Activated T-helper 2 cell treated with anti-CD3 and anti-CD28 coated beads, Interferon-gamma antibody, Interleukin-2, Interleukin-4, amounts not matched to agents 10 μg/mL and 5 μg/mL and 100 μg/mL, durations not matched to agents 14 hours and 24 hours and 36 hours (primary cell): Measurements from ENCODE around the gene OPA3. TPM values are rescaled to one million over a fixed set of nuclear protein-coding genes. Genes with fewer than 3 reads are reported as not detected.

ENCODE experiments used
- DNase-seq: peaks from one replicate; pipeline ENCODE4 v3.0.0; 2021; ENCODE audit warnings: low spot score
- H3K27ac Mint-ChIP-seq: one replicate; pipeline ENCODE4 v1.8.0; 2021; ENCODE audit warnings: mixed read lengths
- H3K27me3 Mint-ChIP-seq: one replicate; pipeline ENCODE4 v1.8.0; 2021; ENCODE audit warnings: low read depth, mixed read lengths
- H3K36me3 Mint-ChIP-seq: one replicate; pipeline ENCODE4 v1.8.0; 2021; ENCODE audit warnings: low read depth, mixed read lengths
- H3K4me1 Mint-ChIP-seq: one replicate; pipeline ENCODE4 v1.8.0; 2021; ENCODE audit warnings: low read depth, mixed read lengths
- H3K4me3 Mint-ChIP-seq: one replicate; pipeline ENCODE4 v1.8.0; 2021; ENCODE audit warnings: low read depth, mild to moderate bottlenecking, moderate library complexity, mixed read lengths
- H3K9me3 Mint-ChIP-seq: one replicate; pipeline ENCODE4 v1.8.0; 2021; ENCODE audit warnings: mixed read lengths
- intact Hi-C: fragments of 100-400 bp; cut with micrococcal nuclease; formaldehyde crosslinking; loops from one replicate; pipeline ENCODE4 v1.15.1; 2023
- total RNA-seq: library from RNA; stranded (reverse); gene quantifications from 2 replicates; pipeline ENCODE4 v1.2.3, GENCODE V29; 2022

The OPA3 gene
- total RNA-seq, 1 donor from 2014 or later, result 15.2 TPM

DNA sequence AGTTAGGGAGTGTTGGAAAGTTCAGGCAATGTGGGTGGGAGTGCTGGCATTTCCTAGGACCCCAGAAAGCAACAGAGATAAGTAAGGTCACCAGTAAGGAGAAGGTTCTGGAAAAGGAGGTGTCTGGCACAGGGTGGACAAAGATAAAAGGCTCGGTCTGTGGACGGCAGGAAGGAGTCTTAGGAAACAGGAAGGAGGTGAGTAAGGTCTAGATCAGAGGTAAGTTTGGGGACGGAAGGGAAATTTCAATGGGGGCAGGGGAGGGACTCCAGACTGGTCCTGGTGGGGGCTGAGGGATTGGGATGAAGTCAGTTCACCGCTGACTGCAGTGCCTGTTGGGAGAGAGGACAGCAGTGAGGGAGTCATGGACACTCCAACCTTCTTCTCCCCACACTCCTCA, 7.8 kb upstream of the OPA3 start:
- peaks cover 14% of the 10 kb centered on the region for H3K4me1 Mint-ChIP-seq
- no peak overlapping the region for H3K4me3 Mint-ChIP-seq
- H3K9me3 Mint-ChIP-seq, result no peaks in the 10 kb centered on the region
- DNase-seq, result no peak
- no peaks in the 10 kb centered on the region for H3K36me3 Mint-ChIP-seq
- intact Hi-C loops, result no loop called here
- peaks cover 24% of the 10 kb centered on the region for H3K27me3 Mint-ChIP-seq
- H3K27ac Mint-ChIP-seq, result no peak overlapping the region

DNA sequence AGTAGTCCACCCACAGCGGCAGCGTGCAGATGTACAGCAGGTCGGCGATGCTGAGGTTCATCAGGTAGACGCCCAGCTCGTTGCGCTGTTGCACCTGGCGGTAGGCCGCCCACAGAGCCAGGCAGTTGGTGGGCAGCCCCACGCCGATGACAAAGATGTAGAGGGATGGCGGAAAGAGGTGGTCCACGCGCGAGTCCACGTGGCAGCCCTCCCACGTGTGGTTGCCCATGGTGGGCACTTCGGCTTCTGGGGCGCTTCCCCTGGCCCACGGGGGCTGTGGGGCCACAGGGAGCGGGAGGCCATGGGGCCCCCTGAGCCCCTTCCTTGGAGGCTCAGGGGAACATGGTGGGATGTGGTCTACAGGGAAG, 7.0 kb upstream of the OPA3 start:
- Mint-ChIP-seq H3K36me3 (no peaks in the 10 kb centered on the region), H3K4me1 (peaks cover 14% of the 10 kb centered on the region), H3K4me3 (no peak overlapping the region), H3K27ac (no peak overlapping the region), H3K9me3 (no peaks in the 10 kb centered on the region), H3K27me3 (peaks cover 19% of the 10 kb centered on the region)
- no peak for DNase-seq
- intact Hi-C loops, result no loop called here

DNA sequence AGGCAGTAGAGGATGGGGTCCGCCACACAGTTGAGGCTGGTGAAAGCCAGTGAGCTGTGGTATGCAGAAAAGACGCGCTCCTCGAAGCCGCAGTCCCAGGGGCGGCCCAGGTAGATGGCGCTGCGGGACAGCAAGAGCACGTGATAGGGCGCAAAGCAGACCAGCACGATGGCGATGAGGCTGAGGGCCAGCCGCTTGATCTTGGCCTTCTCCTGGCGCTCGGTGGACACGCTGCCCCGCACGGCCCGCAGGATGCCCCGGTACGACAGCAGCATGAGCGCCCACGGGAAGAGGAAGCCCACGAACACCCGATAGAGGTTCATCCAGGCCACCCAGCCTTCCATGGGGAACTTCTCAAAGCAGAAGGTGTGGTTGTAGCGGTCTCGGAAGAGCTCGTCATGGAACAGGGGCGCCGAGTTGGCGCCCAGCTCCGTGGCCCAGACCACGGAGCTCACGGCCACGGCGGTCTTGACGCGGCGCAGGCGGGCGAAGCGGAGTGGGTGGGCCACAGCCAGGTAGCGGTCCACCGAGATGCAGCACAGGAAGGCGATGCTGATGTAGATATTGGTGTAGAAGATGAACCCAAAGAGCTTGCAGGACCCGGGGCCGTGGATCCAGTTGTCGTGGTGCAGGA, 6.5 kb upstream of the OPA3 start:
- no peaks in the 10 kb centered on the region for H3K36me3 Mint-ChIP-seq
- DNase-seq, result peak; percentile 21
- no peaks in the 10 kb centered on the region for H3K9me3 Mint-ChIP-seq
- no peak overlapping the region for H3K27ac Mint-ChIP-seq
- peaks cover 15% of the 10 kb centered on the region for H3K27me3 Mint-ChIP-seq
- H3K4me3 Mint-ChIP-seq, result no peak overlapping the region
- H3K4me1 Mint-ChIP-seq, result peaks cover 14% of the 10 kb centered on the region
- intact Hi-C loops, result no loop called here

DNA sequence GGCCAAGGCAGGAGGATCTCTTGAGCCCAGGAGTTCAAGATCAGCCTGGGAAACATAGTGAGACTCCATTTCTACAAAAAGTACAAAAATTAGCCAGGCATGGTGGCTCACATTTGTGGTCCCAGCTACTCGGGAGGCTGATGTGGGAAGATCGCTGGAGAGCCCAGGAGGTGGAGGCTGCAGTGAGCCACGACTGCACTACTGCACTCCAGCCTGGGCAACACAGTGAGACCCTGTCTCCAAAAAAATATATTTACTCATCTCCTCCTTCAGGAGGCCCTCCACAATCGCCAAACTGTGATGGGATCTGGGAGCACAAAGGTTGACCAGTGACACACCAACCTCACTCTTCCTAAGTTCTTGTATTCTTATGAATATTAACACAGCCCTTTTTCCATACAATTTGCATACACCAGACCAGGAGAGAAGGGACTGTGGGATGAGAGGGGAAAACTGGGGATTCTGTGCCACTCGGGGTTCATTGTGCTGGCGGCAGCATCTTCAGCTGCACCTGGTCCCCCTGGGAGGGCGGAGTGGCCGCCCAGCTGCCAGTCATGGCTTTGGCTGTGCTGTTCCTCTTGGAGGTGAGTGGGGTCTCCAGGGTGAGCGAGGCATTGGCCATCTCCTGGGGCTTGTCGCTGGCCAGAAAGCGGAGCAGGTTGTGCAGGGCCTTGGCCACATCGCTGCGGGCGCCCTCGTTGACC, 5.8 kb upstream of the OPA3 start:
- Mint-ChIP-seq H3K9me3 (no peaks in the 10 kb centered on the region), H3K27me3 (peaks cover 15% of the 10 kb centered on the region), H3K36me3 (no peaks in the 10 kb centered on the region), H3K4me3 (no peak overlapping the region), H3K4me1 (peaks cover 14% of the 10 kb centered on the region), H3K27ac (no peak overlapping the region)
- intact Hi-C loops, result no loop called here
- DNase-seq, result no peak

DNA sequence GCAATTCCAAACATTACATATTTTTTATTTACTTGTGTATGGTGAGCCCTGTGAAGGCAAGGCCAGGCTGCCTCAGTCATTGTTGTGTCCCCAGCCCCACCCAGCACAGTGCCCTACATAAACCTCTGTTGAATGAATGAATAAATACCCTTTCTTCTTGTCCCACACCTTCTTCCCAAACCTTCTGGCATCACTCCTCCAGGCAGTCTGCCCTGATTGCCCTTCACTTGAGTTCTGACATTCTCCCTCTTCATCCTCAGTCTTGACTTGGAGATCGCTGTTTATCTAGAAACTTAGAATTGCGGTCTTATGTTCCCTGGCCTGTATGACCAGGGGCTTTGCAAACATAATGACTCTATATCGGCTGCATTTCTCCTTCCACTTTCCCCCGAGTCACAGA, 5.2 kb upstream of the OPA3 start:
- no peak for DNase-seq
- H3K27me3 Mint-ChIP-seq, result peaks cover 15% of the 10 kb centered on the region
- H3K36me3 Mint-ChIP-seq, result no peaks in the 10 kb centered on the region

DNA sequence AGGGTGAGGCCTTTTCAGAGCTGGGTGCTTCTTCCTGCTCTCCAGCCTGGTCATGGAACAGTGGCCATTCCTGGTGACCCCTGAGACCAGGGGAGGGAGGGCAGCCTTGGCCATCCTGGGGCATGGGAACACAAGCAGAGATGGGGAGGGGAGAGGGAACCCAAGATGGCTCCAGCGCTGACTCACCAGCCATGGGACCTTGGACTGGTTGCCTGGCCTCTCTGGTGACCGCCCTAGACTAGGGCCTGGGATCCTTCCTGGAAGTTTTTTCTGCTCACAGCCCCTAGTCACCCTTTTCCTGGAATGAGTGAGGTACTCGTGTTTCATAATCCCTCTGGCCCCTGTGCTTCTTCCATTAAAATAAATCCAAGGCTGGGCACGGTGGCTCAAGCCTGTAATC, 3.3 kb upstream of the OPA3 start:
- intact Hi-C loops, result loop anchor here (10.0 kb wide), 1 partner anchor 163 kb away; the partner anchor contains the start of gene ERCC1
- H3K4me3 Mint-ChIP-seq, result no peak overlapping the region
- H3K9me3 Mint-ChIP-seq, result no peaks in the 10 kb centered on the region

More for the DNA sequence above, 5.2 kb upstream of the OPA3 start:
- Mint-ChIP-seq H3K4me3 (no peak overlapping the region), H3K27ac (no peak overlapping the region), H3K4me1 (peaks cover 17% of the 10 kb centered on the region), H3K9me3 (no peaks in the 10 kb centered on the region)
- intact Hi-C loops, result loop anchor here (10.0 kb wide), 1 partner anchor 165 kb away; the partner anchor contains the start of gene ERCC1

DNA sequence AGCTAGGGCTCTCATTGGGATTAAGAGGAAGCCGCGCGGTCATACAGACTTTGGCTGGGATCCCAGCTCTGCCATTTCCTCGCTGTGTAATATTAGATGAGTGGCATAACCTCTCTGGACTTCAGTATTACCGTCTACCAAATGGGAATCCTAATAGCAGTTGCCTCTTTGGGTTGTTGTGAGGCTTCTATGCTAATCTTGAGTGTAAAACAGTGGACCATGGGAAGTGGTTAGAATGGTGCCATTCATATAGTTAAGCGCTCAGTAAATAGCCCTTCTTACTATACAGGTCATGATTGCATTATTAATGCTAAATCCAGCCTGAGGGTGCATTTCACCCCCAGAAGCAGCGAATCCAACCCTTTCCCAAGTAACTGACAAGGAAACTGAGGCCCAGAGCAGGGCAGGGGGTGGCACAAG, 566 bp upstream of the OPA3 start:
- peak overlapping the region; percentile 89 for H3K4me3 Mint-ChIP-seq
- DNase-seq, result no peak
- peaks cover 6% of the 10 kb centered on the region for H3K27me3 Mint-ChIP-seq
- intact Hi-C loops, result loop anchor here (10.0 kb wide), 1 partner anchor 160 kb away; the partner anchor contains the start of gene ERCC1
- peak overlapping the region; percentile 97 for H3K27ac Mint-ChIP-seq
- H3K36me3 Mint-ChIP-seq, result peaks cover 18% of the 10 kb centered on the region
- H3K4me1 Mint-ChIP-seq, result peaks cover 9% of the 10 kb centered on the region
- no peaks in the 10 kb centered on the region for H3K9me3 Mint-ChIP-seq

More for the DNA sequence above, 3.3 kb upstream of the OPA3 start:
- Mint-ChIP-seq H3K36me3 (peaks cover 8% of the 10 kb centered on the region), H3K4me1 (peaks cover 17% of the 10 kb centered on the region), H3K27ac (no peak overlapping the region), H3K27me3 (peaks cover 13% of the 10 kb centered on the region)
- DNase-seq, result no peak

DNA sequence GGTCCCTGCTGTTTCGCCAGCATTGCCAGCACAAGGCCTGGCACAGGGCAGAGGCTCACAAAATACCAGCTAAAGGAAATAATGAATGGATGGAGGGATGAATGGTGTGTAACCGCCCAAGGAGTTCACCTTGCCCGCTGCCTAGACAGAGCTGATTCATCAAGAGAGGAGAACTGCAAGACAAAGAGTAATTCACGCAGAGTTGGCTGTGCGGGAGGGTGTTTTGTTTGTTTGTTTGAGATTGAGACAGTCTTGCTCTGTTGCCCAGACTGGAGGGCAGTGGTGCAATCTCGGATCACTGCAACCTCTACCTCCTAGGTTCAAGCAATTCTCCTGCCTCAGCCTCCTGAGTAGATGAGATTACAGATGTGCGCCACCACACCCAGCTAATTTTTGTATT, 3.0 kb downstream of the OPA3 start:
- no peak for DNase-seq
- peaks cover 18% of the 10 kb centered on the region for H3K36me3 Mint-ChIP-seq
- peak overlapping the region; percentile 58 for H3K4me3 Mint-ChIP-seq
- no peaks in the 10 kb centered on the region for H3K9me3 Mint-ChIP-seq
- no peak overlapping the region for H3K27ac Mint-ChIP-seq
- H3K27me3 Mint-ChIP-seq, result no peaks in the 10 kb centered on the region
- intact Hi-C loops, result loop anchor here (5.0 to 10.0 kb wide), 3 partner anchors 74 to 157 kb away; partner anchors contain the start of genes ERCC1, QPCTL, SNRPD2 and VASP
- peaks cover 20% of the 10 kb centered on the region for H3K4me1 Mint-ChIP-seq

DNA sequence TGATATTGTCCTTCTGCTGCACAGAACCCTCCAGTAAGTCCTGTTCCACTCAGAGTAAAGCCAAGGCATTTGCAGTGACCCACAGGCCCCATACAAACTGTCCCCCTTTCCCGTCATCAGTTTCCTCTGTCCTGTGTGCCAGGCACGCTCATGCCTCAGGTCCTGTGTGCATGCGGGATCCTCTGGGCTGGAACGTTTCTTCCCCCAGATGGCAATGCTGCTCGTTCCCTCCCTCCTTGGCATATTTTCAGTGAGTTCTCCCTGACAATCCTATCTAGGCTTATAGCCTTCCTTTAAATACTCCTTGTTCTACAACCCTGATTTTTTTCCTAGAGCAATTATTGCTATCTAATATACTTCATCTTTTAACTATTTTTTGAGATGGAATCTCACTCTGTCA, 5.7 kb downstream of the OPA3 start:
- H3K36me3 Mint-ChIP-seq, result peaks cover 13% of the 10 kb centered on the region
- H3K27me3 Mint-ChIP-seq, result no peaks in the 10 kb centered on the region
- intact Hi-C loops, result no loop called here
- no peak for DNase-seq
- H3K4me3 Mint-ChIP-seq, result no peak overlapping the region
- no peak overlapping the region for H3K27ac Mint-ChIP-seq
- peaks cover 17% of the 10 kb centered on the region for H3K4me1 Mint-ChIP-seq
- no peaks in the 10 kb centered on the region for H3K9me3 Mint-ChIP-seq

DNA sequence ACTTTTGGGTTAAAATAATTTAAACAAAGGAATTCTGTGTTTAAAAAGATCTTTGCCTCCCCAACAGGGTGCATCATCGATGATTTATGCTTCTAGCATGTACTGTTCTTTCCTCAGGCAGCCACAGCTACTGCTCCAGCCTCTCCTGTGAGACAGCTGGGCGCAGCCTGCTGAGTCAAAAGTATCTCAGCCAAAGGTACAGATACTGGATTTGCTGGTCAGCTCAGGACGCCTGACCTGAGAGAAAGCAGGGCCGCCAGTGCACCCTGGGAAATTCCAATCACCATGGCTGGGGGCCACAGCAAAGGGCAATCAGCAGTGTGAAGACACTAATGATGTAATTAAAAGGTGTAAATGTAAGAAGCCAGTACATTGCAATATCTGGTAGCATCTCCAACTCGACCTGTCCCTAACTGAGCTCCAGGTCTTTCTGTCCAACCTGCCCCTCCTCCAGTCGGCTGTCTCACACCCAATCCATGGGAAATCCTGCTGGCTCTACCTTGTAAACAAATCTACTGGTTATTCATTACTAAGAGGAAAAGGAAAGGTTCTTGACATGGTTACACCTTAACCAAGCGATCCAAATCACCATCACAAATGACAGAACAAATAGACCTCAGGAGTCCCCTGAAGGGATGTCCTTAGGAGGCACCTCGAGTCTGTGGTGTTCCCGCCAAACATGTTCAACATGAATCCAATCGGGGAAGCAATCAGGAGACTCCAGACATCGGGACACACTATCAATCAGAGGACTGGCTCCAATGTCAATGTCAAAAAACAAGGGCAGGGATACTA, 7.3 kb downstream of the OPA3 start:
- intact Hi-C loops, result no loop called here
- Mint-ChIP-seq H3K4me1 (peaks cover 11% of the 10 kb centered on the region), H3K4me3 (no peak overlapping the region), H3K36me3 (peaks cover 5% of the 10 kb centered on the region), H3K27me3 (no peaks in the 10 kb centered on the region), H3K9me3 (no peaks in the 10 kb centered on the region), H3K27ac (no peak overlapping the region)
- no peak for DNase-seq

DNA sequence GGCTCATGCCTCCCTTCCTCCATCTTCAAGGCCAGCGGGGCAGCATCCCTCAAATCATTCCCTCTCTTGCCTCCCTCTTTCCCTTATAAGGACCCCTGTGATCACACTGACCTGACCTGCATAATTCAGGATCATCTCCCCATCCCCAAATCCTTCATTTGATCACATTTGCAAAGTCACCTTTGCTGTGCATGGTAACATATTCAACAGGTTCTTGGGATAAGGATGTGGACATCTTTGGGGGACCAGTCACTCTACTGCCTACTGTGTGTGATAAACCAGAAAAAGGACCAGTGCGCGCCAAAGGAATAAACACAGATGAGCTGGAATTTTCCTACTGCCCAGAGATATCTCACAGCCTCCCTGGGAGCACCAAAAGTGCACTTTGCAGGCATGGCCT, 7.9 kb downstream of the OPA3 start:
- peaks cover 4% of the 10 kb centered on the region for H3K36me3 Mint-ChIP-seq
- peaks cover 11% of the 10 kb centered on the region for H3K4me1 Mint-ChIP-seq
- intact Hi-C loops, result no loop called here
- no peak overlapping the region for H3K27ac Mint-ChIP-seq
- DNase-seq, result no peak
- H3K4me3 Mint-ChIP-seq, result no peak overlapping the region
- no peaks in the 10 kb centered on the region for H3K27me3 Mint-ChIP-seq
- H3K9me3 Mint-ChIP-seq, result no peaks in the 10 kb centered on the region

DNA sequence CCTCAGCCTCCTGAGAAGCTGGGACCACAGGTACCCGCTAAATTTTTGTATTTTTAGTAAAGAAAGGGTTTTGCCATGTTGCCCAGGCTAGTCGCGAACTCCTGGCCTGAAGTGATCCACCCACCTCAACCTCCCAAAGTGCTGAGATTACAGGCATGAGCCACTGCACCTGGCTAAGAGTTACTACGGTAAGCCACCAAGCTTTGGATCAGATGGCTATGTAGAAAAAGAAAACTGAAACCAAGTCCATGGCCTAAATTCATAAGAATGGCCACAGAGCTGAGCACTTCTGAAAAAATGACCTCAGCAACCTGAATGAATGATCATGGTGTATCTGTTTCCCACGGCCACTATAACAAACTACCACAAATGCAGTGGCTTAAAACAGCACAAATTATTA, 9.4 kb downstream of the OPA3 start:
- Mint-ChIP-seq H3K4me3 (no peak overlapping the region), H3K27me3 (no peaks in the 10 kb centered on the region), H3K36me3 (no peaks in the 10 kb centered on the region), H3K4me1 (peaks cover 11% of the 10 kb centered on the region), H3K27ac (no peak overlapping the region), H3K9me3 (no peaks in the 10 kb centered on the region)
- intact Hi-C loops, result no loop called here
- DNase-seq, result no peak

DNA sequence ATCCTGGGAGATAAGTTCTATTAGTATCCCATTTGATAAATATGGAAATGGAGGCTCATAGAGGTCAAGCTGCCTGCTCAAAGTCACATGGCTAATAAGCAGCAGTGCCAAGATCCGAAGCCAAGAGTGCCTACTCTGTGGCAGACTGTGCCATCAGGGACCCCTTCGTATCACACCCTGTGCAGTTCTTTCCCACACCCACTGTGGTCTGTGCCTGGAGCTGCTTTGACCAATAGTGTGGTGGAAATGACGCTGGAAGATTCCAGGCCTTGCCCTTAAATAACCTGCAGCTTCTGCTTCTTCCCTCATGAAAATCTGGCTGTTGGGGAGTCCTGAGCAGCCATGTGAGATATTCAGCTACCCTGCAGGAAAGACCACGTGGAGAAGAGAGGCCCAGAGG, 10.1 kb downstream of the OPA3 start:
- H3K9me3 Mint-ChIP-seq, result no peaks in the 10 kb centered on the region
- DNase-seq, result no peak
- H3K36me3 Mint-ChIP-seq, result no peaks in the 10 kb centered on the region
- H3K27ac Mint-ChIP-seq, result no peak overlapping the region
- H3K4me1 Mint-ChIP-seq, result peaks cover 16% of the 10 kb centered on the region
- intact Hi-C loops, result no loop called here
- no peaks in the 10 kb centered on the region for H3K27me3 Mint-ChIP-seq
- no peak overlapping the region for H3K4me3 Mint-ChIP-seq
